GM06990 (cell line): ENCODE data around the gene DPP10.

Experiments
- DNase-seq: peaks from one replicate; pipeline ENCODE4 v3.0.0-alpha.2; 2011; ENCODE audit not compliant: insufficient read length; ENCODE audit errors: extremely low read depth
- H3K27me3 ChIP-seq: replicated peaks from 2 replicates; pipeline ENCODE4 v1.6.0; 2011; ENCODE audit warnings: low read length; ENCODE audit not compliant: control insufficient read depth, insufficient read depth
- H3K36me3 ChIP-seq: 2 replicates; pipeline ENCODE4 v1.5.1; 2011; ENCODE audit warnings: low read length; ENCODE audit not compliant: control insufficient read depth, insufficient read depth
- H3K4me3 ChIP-seq: replicated peaks from 2 replicates; pipeline ENCODE4 v1.5.1; 2011; ENCODE audit warnings: low read depth, mild to moderate bottlenecking, control low read depth, low read length
- TF ChIP-seq, protein P1 (sequence below): IDR thresholded peaks from 2 replicates; pipeline ENCODE4 v1.5.1; 2011; ENCODE audit warnings: low read length, control low read depth, mild to moderate bottlenecking, inconsistent platforms; ENCODE audit not compliant: insufficient read depth, poor library complexity, severe bottlenecking

Gene DPP10

DNA sequence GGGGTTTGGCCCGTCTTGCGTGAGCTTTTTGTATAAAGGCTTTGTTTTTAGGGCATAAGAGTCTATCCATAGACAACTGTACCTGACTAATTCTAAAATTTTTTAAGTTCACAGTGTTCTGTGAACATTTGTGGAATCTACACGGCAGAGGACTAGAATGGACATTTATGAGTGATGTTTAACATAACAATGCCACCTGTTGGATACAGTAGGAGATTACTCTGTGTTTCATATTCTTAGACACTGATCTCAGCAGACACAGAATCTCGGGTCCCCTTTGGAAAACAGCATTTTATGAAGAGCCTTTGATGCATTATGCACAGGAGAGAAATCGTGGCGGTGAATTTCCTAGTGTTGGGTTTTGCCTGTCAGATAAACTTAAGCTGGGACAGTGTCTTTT is 752.2 kb downstream of the DPP10 start:
- Histone ChIP-seq H3K36me3 (no peaks in the 10 kb centered on the region), H3K27me3 (no peaks in the 10 kb centered on the region), H3K4me3 (no peak overlapping the region)
- TF ChIP-seq, protein P1, sequence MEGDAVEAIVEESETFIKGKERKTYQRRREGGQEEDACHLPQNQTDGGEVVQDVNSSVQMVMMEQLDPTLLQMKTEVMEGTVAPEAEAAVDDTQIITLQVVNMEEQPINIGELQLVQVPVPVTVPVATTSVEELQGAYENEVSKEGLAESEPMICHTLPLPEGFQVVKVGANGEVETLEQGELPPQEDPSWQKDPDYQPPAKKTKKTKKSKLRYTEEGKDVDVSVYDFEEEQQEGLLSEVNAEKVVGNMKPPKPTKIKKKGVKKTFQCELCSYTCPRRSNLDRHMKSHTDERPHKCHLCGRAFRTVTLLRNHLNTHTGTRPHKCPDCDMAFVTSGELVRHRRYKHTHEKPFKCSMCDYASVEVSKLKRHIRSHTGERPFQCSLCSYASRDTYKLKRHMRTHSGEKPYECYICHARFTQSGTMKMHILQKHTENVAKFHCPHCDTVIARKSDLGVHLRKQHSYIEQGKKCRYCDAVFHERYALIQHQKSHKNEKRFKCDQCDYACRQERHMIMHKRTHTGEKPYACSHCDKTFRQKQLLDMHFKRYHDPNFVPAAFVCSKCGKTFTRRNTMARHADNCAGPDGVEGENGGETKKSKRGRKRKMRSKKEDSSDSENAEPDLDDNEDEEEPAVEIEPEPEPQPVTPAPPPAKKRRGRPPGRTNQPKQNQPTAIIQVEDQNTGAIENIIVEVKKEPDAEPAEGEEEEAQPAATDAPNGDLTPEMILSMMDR, result no peak
- no peak for DNase-seq

DNA sequence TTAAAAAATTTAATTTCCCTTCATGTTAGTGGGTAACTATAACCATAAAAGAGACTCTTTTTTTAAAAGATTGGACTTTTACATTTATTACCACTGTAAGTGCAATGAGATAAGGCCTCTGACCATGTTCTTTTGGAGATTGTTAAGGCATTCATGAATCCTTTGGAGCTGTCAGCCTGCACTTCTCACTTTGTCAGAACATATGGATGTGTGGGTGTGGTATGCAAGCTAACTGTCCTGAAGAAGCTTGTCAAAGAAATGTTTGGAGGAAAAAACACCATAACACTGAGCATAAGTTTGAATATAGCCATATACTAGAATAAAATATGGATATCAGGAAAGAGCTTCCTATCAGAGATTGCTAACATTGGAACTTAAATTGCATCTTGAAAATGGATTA is 754.1 kb downstream of the DPP10 start:
- no peak for DNase-seq
- Histone ChIP-seq H3K27me3 (no peaks in the 10 kb centered on the region), H3K4me3 (no peak overlapping the region), H3K36me3 (no peaks in the 10 kb centered on the region)
- TF ChIP-seq, protein P1, result no peak

DNA sequence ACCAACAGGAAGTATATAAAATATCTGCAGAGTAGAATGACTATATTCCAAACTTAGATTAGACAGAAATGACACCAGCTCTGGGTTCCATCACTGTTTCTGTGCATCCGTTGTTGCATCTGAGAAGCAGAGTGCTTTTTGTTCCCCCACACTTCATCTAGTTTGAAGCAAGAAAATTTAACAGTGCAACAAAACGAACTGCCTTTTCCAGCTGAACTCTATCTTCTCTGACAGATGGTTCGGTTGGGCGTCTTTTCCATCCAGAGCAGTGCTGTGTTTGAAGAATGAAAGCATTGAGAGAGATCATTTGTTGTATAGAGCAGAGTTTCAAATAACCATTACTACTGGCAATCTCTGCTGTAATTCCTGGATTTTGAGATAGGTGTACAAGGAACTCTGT is 757.5 kb downstream of the DPP10 start:
- TF ChIP-seq, protein P1, result no peak
- Histone ChIP-seq H3K27me3 (no peaks in the 10 kb centered on the region), H3K36me3 (no peaks in the 10 kb centered on the region), H3K4me3 (no peak overlapping the region)
- no peak for DNase-seq

GRCh38 chr2:115201386-115201785 is 758.9 kb downstream of the DPP10 start:
- TF ChIP-seq, protein P1, result no peak
- Histone ChIP-seq H3K4me3 (no peak overlapping the region), H3K27me3 (no peaks in the 10 kb centered on the region), H3K36me3 (no peaks in the 10 kb centered on the region)
- DNase-seq, result no peak

GRCh38 chr2:115208493-115209164 is 766.2 kb downstream of the DPP10 start:
- no peak for DNase-seq
- Histone ChIP-seq H3K27me3 (no peaks in the 10 kb centered on the region), H3K4me3 (no peak overlapping the region), H3K36me3 (no peaks in the 10 kb centered on the region)
- TF ChIP-seq, protein P1, result no peak

DNA sequence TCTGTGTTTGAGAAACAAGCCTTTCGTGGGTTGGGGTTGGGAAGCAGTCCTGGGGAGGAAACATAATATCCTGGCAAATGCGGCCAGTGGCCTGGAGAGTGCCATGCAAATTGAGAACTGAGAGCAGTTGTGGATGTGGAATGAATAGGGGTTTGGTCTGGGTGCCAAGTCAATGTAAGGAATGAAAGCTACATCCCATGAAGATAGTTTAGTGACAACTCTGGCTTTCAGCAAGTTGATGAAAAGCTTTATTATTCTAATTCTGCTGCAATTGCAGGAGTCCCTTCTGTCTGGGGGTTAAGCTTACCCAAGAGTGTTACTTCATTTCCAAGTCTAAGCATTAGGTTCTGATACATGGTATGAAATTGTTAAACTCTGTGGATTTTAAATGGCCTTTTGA is 771.6 kb downstream of the DPP10 start:
- TF ChIP-seq, protein P1, result no peak
- DNase-seq, result no peak
- no peak overlapping the region for H3K4me3 ChIP-seq

More for the DNA sequence above, 771.6 kb downstream of the DPP10 start:
- no peaks in the 10 kb centered on the region for H3K27me3 ChIP-seq
- no peaks in the 10 kb centered on the region for H3K36me3 ChIP-seq
